Transverse colon (tissue), 4 donors: Measurements from ENCODE around the gene PSTPIP1. TPM values are rescaled to one million over a fixed set of nuclear protein-coding genes. Genes with fewer than 3 reads are reported as not detected.

Source experiments
- DNase-seq: peaks from one replicate; pipeline ENCODE4 v3.0.0-alpha.2; 2019
- H3K27ac ChIP-seq, 4 donors: fragments of 200-600 bp; sonication (generic); 2 replicates each; pipeline ENCODE4 v1.5.1; 2016 to 2018; ENCODE audit warnings: inconsistent platforms in 4 of 4
- H3K27me3 ChIP-seq: fragments of 200-600 bp; sonication (generic); 2 replicates; pipeline ENCODE4 v1.5.1; 2017; ENCODE audit warnings: inconsistent platforms
- H3K36me3 ChIP-seq, 4 donors: fragments of 200-600 bp; sonication (generic); 2 replicates each; pipeline ENCODE4 v1.5.1; 2017 to 2019; ENCODE audit warnings: inconsistent platforms in 4 of 4
- H3K4me1 ChIP-seq, 4 donors: fragments of 200-600 bp; sonication (generic); 2 replicates each; pipeline ENCODE4 v1.5.1; 2017 to 2020; ENCODE audit warnings: inconsistent platforms in 4 of 4
- H3K4me3 ChIP-seq, 4 donors: fragments of 200-600 bp; sonication (generic); 1 replicate in 1 of 4; 2 replicates in 3 of 4; pipeline versions ENCODE4 v1.5.1 to v1.6.1; 2017 to 2019; ENCODE audit warnings: inconsistent platforms in 4 of 4
- H3K9me3 ChIP-seq, 2 donors: fragments of 200-600 bp; sonication (generic); 2 replicates each; pipeline ENCODE4 v1.5.1; 2017 to 2019; ENCODE audit warnings: inconsistent platforms in 2 of 2
- CTCF ChIP-seq, 5 experiments: fragments of 200-600 bp in 3 of 5; fragments of 450-650 bp in 2 of 5; sonication (generic) in 3 of 5; IDR thresholded peaks; 1 replicate in 2 of 5; 2 replicates in 3 of 5; pipeline ENCODE4 v1.5.1; 2016 to 2017; ENCODE audit warnings: antibody characterized with exemption in 5 of 5, inconsistent platforms in 3 of 5, mild to moderate bottlenecking in 2 of 5, moderate library complexity in 1 of 5
- EP300 ChIP-seq: sonication (generic); formaldehyde crosslinking; IDR thresholded peaks from one replicate; pipeline ENCODE4 v1.6.1; 2017; ENCODE audit warnings: antibody characterized with exemption, low read depth
- POLR2A ChIP-seq: fragments of 450-650 bp; IDR thresholded peaks from one replicate; pipeline ENCODE4 v1.6.1; 2016; ENCODE audit warnings: antibody characterized with exemption, mild to moderate bottlenecking, moderate library complexity
- POLR2AphosphoS5 ChIP-seq, 3 donors: sonication (generic); formaldehyde crosslinking; IDR thresholded peaks; one replicate each; pipeline ENCODE4 v1.6.1; 2016; ENCODE audit warnings: antibody characterized with exemption in 3 of 3
- WGBS, 2 donors: methylation state at CpG; one replicate each; pipeline ENCODE4 v1.1.5; 2018; ENCODE audit warnings: low coverage in 1 of 2; 5-methylcytosine and 5-hydroxymethylcytosine counted together
- in situ Hi-C, 4 donors: fragments of 200-750 bp; cut with MboI; loops; one replicate each; pipeline versions ENCODE4 v1.15.0 to v1.15.1; 2017; ENCODE audit warnings: low sequenced_read_pairs in 3 of 4, low pct_ligation_motif_present in 1 of 4, low pct_unique_long_range_greater_than_20kb in 1 of 4
- intact Hi-C: fragments of 100-400 bp; cut with DNase I; formaldehyde crosslinking; loops from one replicate; pipeline ENCODE4 v1.15.1; 2023; ENCODE audit warnings: low total_unique reads
- total RNA-seq, 4 donors: library from RNA; depleted of rRNA; stranded (reverse); fragments of >200 nt; gene quantifications; one replicate each; pipeline ENCODE4 v1.1.0, GENCODE V29; 2016

Gene PSTPIP1
- total RNA-seq, 4 donors from 2014 or later = 1.4 to 35.2 (median 8.7) TPM

DNA sequence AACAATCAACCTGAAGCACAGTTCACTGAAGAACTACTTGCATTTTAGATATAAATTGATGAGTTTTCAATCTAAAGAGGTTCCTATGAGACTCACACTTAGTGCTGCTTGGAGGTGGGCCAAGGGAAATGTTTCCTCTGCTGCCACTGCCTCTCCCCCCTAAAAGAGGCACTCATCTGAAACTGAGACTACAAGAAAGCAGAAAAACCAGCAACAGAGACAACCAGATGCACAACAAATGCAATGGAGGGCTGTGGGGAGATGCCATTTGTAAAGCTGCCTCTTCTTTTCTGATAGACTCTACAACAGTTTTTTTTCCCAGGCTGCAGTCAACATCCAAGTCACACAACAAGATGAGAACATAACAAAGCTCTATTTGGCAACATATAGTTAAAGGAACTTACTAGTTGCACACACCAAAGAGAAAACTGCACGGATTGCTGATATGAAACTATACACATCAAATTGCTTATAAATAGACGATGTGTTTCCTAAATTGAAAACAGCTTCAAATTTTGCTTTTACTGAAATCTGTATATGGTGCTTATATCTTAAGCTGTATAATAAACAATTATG, 64.9 kb downstream of the PSTPIP1 start:
- H3K4me1 ChIP-seq = peaks cover 26 to 73% (median 43%) of the 10 kb centered on the region in 4 donors
- peak overlapping the region in 1 of 4 donors; percentile 1 for H3K27ac ChIP-seq
- no peaks in the 10 kb centered on the region for H3K27me3 ChIP-seq
- DNase-seq = no peak
- no peaks in the 10 kb centered on the region for H3K36me3 ChIP-seq
- no peak for TF ChIP-seq CTCF (IDR thresholded peaks at IDR 0.05)
- no peaks in the 10 kb centered on the region for H3K9me3 ChIP-seq
- 9 to 38% methylated on average over 2 of the region's 2 CpGs for WGBS, 2 donors
- H3K4me3 ChIP-seq = no peak overlapping the region
- intact Hi-C loops (no loop called here), in situ Hi-C loops (no loop called here)

DNA sequence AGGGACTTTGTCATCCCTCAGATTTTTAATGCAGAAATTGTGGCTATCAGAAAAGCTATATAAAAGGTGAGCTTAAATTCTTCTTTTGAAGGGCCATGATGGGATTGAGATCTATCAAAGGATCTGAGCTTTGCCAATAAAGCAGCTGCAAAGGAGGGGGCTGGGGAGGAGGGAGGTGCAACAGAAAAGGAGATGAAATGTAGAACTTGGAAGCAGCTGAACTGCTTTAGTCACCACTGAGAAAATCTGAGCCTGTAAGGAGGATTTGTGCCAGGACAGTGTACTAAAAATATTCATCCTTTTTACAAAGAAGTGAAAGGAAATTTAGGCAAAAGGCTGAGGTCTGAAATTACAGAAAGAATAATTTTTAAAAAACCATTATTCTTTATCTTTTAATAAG, 65.6 kb downstream of the PSTPIP1 start:
- H3K4me3 ChIP-seq = no peak overlapping the region
- in situ Hi-C loops (no loop called here), intact Hi-C loops (no loop called here)
- no peaks in the 10 kb centered on the region for H3K9me3 ChIP-seq
- TF ChIP-seq EP300 (no peak), POLR2AphosphoS5 (IDR thresholded peaks at IDR 0.05) (no peak), CTCF (IDR thresholded peaks at IDR 0.05) (no peak), POLR2A (no peak)
- no peak for DNase-seq
- no peaks in the 10 kb centered on the region for H3K36me3 ChIP-seq
- H3K4me1 ChIP-seq = peaks cover 31 to 80% (median 50%) of the 10 kb centered on the region in 4 donors
- H3K27me3 ChIP-seq = no peaks in the 10 kb centered on the region
- H3K27ac ChIP-seq = peak overlapping the region; percentile 1 to 22 (median 14)

GRCh38 chr15:77063249-77063648, 68.3 kb downstream of the PSTPIP1 start:
- Histone ChIP-seq H3K9me3 (no peaks in the 10 kb centered on the region), H3K4me1 (peaks cover 37 to 97% (median 71%) of the 10 kb centered on the region in 4 donors), H3K36me3 (no peaks in the 10 kb centered on the region), H3K27ac (no peak overlapping the region), H3K4me3 (no peak overlapping the region), H3K27me3 (no peaks in the 10 kb centered on the region)
- DNase-seq = no peak
- TF ChIP-seq POLR2A (no peak), CTCF (IDR thresholded peaks at IDR 0.05) (no peak), EP300 (no peak), POLR2AphosphoS5 (IDR thresholded peaks at IDR 0.05) (no peak)
- intact Hi-C loops = no loop called here
- in situ Hi-C loops = no loop called here

DNA sequence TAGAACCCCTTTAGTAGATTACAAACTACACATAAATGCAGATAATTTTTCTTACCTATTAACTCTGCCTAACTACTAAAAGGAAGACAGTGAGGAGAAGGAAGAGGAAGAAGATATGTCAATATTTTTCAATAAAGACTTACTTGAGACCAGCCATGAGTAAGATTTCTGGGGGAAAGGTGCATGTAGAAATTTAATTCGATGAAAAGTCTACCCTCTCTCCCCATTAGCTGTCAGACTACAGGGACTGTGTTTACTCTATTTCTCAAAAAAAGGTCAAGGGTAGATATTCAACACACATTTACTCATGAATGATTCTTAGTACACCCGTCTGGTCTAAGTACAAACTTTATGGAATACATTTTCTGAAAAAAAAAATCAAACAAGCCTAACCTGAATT, 69.1 kb downstream of the PSTPIP1 start:
- intact Hi-C loops = no loop called here

More for the DNA sequence above, 69.1 kb downstream of the PSTPIP1 start:
- H3K4me3 ChIP-seq = no peak overlapping the region
- TF ChIP-seq POLR2A (no peak), CTCF (IDR thresholded peaks at IDR 0.05) (no peak), EP300 (no peak), POLR2AphosphoS5 (IDR thresholded peaks at IDR 0.05) (no peak)
- WGBS, 2 donors = 47 to 69% methylated on average over 2 of the region's 2 CpGs
- no peaks in the 10 kb centered on the region for H3K36me3 ChIP-seq
- peaks cover 36 to 97% (median 77%) of the 10 kb centered on the region in 4 donors for H3K4me1 ChIP-seq
- no peaks in the 10 kb centered on the region for H3K27me3 ChIP-seq
- no peaks in the 10 kb centered on the region for H3K9me3 ChIP-seq
- in situ Hi-C loops = no loop called here
- peak overlapping the region; percentile 51 to 99 (median 78) for H3K27ac ChIP-seq
- no peak for DNase-seq
